ENCODE data around the gene NRK.
"Not testable (repeated sequence)": the region's sequence is repeated elsewhere in the genome, so short reads cannot be mapped to it uniquely, and the experiment has no call there.

GRCh38 chrX:105988487-105988886, 166.1 kb downstream of the NRK start:
- not testable (repeated sequence) for TF ChIP-seq CTCF (conservative IDR thresholded peaks at IDR 0.05; ENCODE audit: low read depth, low read length); EZH2 (IDR thresholded peaks at IDR 0.05; ENCODE audit: low read length, unreplicated experiment)

Data from PC-3 (cell line).